Psoas muscle (tissue), 8 donors: Measurements from ENCODE around the gene GNGT2. TPM values are rescaled to one million over a fixed set of nuclear protein-coding genes. Genes with fewer than 3 reads are reported as not detected.

Source experiments
- ATAC-seq, 4 donors: fragments of 200-7000 bp; cut with Tn5 transposase; one replicate each; pipeline ENCODE4 v1.9.1; 2020; ENCODE audit warnings: moderate library complexity in 3 of 4, mild to moderate bottlenecking in 2 of 4
- DNase-seq, 2 donors: peaks; one replicate each; pipeline ENCODE4 v3.0.0-alpha.2; 2020
- H3K27ac ChIP-seq: fragments of 200-600 bp; one replicate; pipeline ENCODE4 v1.8.0; 2022
- H3K27me3 ChIP-seq, 3 donors: fragments of 200-600 bp in 1 of 3; one replicate each; pipeline versions ENCODE4 v1.6.1 to v1.8.0; 2013 to 2022; ENCODE audit warnings: low read length in 2 of 3, mild to moderate bottlenecking in 2 of 3, moderate library complexity in 1 of 3; ENCODE audit not compliant: insufficient read depth in 3 of 3
- H3K36me3 ChIP-seq, 2 donors: fragments of 200-600 bp in 1 of 2; one replicate each; pipeline versions ENCODE4 v1.6.1 to v1.8.0; 2013 to 2022; ENCODE audit warnings: low read depth in 1 of 2, mild to moderate bottlenecking in 1 of 2, moderate library complexity in 1 of 2; ENCODE audit not compliant: insufficient read depth in 1 of 2
- H3K4me1 ChIP-seq: fragments of 200-600 bp; one replicate; pipeline ENCODE4 v1.8.0; 2022
- H3K4me3 ChIP-seq: fragments of 200-600 bp; one replicate; pipeline ENCODE4 v1.8.0; 2022; ENCODE audit warnings: mild to moderate bottlenecking
- H3K9me3 ChIP-seq: fragments of 200-600 bp; one replicate; pipeline ENCODE4 v1.8.0; 2022
- WGBS, 3 donors: extraction: QIAGEN DNeasy Blood & Tissue Kit; methylation state at CpG; one replicate each; pipeline versions ENCODE4 v1.1.6 to v1.1.7; 2013; 5-methylcytosine and 5-hydroxymethylcytosine counted together
- intact Hi-C, 2 donors: fragments of 100-400 bp; cut with DNase I; formaldehyde crosslinking; loops; one replicate each; pipeline versions ENCODE4 v1.11.0 to v1.14.2; 2022
- polyA plus RNA-seq, 3 donors: library from polyadenylated mRNA; stranded (reverse); fragments of 200-250 nt; gene quantifications; one replicate each; pipeline ENCODE4 v1.2.3, GENCODE V29; 2013
- total RNA-seq, 4 donors: library from RNA; stranded (reverse); fragmentation: NEBNext Ultra II Directional in 2 of 4; extraction: Animal tissue kit (Norgen Biotek cat#: 25700) in 2 of 4; gene quantifications; one replicate each; pipeline versions ENCODE4 v1.2.1 to v1.2.4, GENCODE V29; 2021 to 2023
- TF ChIP-seq, protein P1 (sequence below): fragments of 200-600 bp; IDR thresholded peaks from one replicate; pipeline ENCODE4 v1.8.0; 2022; ENCODE audit warnings: antibody characterized with exemption
- donor health status: healthy with polysubstance abuse.
- donor health status: DM: no; HTN: no; CAD: no; lungs with moderate emphysema.
- donor health status: Bipolar disorder and iron deficiency.
- donor health status: healthy.
- donor health status: DM: yes; HTN: yes; CAD: no.
- donor health status: DM: no; HTN: no; CAD: no.
- donor health status: DM: no; HTN: no; CAD: no.
- donor health status: DM: yes; HTN: yes; CAD: no.

The GNGT2 gene
- total and polyA plus RNA-seq, 7 donors: 0.32 to 2.0 (median 0.57) TPM

DNA sequence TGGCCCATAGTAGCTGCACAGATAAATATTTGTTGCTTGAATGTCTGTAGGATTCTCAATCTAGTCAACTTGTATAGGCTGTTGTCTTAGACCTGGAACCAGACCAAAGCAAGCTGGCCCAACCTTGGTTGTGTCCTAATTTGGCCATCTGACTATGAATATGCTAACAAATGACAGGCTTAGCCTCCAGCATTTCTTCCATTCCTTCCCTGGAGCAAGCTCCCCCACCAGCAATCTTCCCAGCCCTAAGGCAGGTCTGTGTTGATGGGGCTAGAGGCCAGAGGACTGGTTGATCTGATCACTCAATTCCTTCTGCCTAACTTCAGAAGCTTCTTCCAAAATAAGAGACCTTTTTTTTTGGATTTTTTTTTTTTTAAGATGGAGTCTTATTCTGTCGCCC, 29.6 kb upstream of the GNGT2 start:
- Histone ChIP-seq H3K36me3 (no peaks in the 10 kb centered on the region), H3K27ac (no peak overlapping the region), H3K4me1 (no peaks in the 10 kb centered on the region), H3K4me3 (no peak overlapping the region), H3K27me3 (no peaks in the 10 kb centered on the region), H3K9me3 (no peaks in the 10 kb centered on the region)
- WGBS, 3 donors: 90 to 92% (median 92%) methylated on average over 1 of the region's 1 CpG
- intact Hi-C loops: no loop called here
- no peak for DNase-seq
- TF ChIP-seq, protein P1, sequence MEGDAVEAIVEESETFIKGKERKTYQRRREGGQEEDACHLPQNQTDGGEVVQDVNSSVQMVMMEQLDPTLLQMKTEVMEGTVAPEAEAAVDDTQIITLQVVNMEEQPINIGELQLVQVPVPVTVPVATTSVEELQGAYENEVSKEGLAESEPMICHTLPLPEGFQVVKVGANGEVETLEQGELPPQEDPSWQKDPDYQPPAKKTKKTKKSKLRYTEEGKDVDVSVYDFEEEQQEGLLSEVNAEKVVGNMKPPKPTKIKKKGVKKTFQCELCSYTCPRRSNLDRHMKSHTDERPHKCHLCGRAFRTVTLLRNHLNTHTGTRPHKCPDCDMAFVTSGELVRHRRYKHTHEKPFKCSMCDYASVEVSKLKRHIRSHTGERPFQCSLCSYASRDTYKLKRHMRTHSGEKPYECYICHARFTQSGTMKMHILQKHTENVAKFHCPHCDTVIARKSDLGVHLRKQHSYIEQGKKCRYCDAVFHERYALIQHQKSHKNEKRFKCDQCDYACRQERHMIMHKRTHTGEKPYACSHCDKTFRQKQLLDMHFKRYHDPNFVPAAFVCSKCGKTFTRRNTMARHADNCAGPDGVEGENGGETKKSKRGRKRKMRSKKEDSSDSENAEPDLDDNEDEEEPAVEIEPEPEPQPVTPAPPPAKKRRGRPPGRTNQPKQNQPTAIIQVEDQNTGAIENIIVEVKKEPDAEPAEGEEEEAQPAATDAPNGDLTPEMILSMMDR: no peak
- ATAC-seq: no peak

DNA sequence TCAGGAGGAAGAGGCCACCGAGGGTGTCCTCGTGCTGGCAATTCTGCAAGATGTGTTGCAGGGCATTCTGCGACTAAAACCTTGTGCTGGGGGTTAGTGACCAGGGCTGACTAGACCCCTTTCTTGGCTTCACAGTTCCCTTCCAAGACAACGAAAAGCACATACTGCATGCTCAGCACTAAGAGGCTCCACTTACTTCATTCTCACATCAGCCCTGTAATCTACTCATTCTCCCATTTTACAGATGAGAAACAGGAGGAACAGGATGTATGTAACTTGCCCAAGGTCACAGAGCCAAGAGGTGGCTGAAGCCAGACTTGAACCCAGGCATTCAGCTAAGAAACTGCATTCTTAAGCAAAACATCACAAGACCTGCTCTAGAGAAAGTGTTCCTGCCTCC, 25.5 kb upstream of the GNGT2 start:
- intact Hi-C loops: no loop called here
- no peak overlapping the region for H3K4me3 ChIP-seq
- no peak overlapping the region for H3K27ac ChIP-seq
- TF ChIP-seq, protein P1: no peak
- no peaks in the 10 kb centered on the region for H3K27me3 ChIP-seq
- H3K4me1 ChIP-seq: no peaks in the 10 kb centered on the region
- ATAC-seq (no peak), DNase-seq (no peak)
- no peaks in the 10 kb centered on the region for H3K9me3 ChIP-seq
- H3K36me3 ChIP-seq: no peaks in the 10 kb centered on the region
- WGBS, 3 donors: 58 to 68% (median 63%) methylated on average over 4 of the region's 4 CpGs

DNA sequence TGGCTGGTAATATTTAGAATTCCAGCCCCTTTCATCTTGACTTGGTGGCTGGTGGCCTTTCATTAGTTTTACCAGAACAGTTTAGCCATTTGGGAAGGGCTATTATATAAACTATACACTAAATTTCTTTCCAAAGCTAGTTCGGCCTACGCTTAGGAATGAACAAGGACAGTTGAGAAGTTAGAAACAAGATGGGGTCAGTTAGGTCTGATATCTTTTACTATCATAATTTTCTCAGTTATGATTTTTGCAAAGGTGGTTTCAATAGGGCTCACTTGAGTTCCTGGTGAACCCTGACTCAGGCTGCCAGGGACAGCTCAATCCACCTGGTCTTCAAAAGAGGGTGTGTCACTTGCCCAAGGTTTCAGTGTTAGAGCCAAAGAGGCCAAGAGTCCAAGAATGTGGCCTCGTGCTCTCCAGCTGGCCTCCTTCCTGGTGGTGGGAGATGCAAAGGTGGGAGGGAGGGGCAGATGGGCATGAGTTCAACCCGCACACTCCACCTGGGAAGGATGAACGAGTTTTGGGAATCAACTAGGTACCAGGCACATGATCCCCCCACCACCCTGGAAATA, 24.2 kb upstream of the GNGT2 start:
- H3K27me3 ChIP-seq: no peaks in the 10 kb centered on the region
- H3K9me3 ChIP-seq: no peaks in the 10 kb centered on the region
- DNase-seq (no peak), ATAC-seq (no peak)
- WGBS, 3 donors: 78 to 79% (median 78%) methylated on average over 5 of the region's 5 CpGs
- no peaks in the 10 kb centered on the region for H3K36me3 ChIP-seq
- TF ChIP-seq, protein P1: no peak
- H3K4me1 ChIP-seq: peaks cover 2% of the 10 kb centered on the region
- no peak overlapping the region for H3K4me3 ChIP-seq
- no peak overlapping the region for H3K27ac ChIP-seq
- intact Hi-C loops: no loop called here

DNA sequence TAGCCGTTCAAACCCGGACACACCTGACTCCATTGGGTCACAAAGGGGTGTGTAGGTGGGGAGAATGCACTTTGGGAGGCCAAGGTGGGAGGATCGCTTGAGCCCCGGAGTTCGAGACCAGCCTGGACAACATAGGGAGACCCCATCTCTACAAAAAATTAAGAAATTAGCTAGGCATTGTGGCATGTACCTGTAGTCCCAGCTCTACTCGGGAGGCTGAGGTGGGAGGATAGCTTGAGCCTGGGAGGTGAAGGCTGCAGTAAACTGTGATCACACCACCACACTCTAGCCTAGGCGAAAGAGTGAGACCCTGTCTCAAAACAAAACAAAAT, 21.2 kb upstream of the GNGT2 start:
- WGBS, 3 donors: 63 to 70% (median 70%) methylated on average over 7 of the region's 7 CpGs
- DNase-seq (no peak), ATAC-seq (no peak)
- Histone ChIP-seq H3K27ac (no peak overlapping the region), H3K36me3 (no peaks in the 10 kb centered on the region), H3K4me3 (no peak overlapping the region), H3K4me1 (peaks cover 3% of the 10 kb centered on the region), H3K27me3 (no peaks in the 10 kb centered on the region), H3K9me3 (no peaks in the 10 kb centered on the region)
- TF ChIP-seq, protein P1: no peak
- intact Hi-C loops: no loop called here
